ENCODE data around the gene VPS35L.

The VPS35L gene

DNA sequence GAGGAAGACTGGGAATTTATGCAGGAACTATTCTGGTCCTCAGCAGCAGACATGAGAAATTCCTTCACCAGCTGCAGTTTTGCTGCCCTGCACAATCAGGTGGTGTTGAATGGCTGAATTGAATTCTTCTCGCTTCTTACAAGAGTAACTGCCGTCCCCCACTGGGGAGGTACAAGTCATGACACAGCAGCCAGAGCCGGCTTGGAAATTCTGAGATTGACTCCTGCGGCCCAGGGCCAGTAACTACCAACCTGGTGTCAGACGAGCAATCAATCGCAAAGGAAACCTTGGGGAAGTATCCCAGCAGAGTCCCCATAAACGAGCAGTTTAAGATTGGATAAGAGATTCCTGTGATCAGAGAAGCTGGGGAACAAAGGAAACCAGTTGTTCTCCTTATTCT lies 131.8 kb downstream of the VPS35L start:
- in situ Hi-C loops (cut with MboI; ENCODE audit: low sequenced_read_pairs): no loop called here

DNA sequence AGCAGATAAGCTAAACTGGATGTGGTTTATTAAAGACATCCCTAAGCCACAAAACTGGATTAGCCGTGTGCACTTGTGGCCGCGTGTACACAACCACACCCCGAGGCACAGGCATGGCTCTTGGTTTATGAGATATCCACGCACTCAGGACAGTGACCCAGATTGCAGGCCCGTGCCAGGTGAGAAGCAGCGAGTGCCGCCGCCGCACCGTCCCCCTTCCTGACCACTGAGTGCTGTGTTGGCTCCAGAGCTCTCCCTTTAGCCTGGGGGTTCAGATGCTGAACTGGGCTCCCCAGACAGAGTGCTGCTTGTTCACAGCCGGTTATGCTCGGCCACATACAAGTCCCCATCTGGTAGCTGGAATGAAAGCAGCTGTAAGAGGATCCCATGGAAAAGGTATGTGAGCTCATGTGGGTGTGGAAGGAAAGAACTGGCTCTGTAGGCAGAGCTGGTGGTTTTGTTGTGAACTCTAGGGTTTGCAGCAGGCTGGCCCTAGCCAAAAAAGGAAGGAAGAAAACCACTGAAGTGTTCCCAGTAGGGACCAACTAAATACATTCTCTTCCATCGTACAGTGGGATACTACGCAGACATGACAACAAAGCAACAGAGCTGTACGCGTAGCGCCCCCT lies 133.0 kb downstream of the VPS35L start:
- in situ Hi-C loops (cut with MboI; ENCODE audit: low sequenced_read_pairs): no loop called here

DNA sequence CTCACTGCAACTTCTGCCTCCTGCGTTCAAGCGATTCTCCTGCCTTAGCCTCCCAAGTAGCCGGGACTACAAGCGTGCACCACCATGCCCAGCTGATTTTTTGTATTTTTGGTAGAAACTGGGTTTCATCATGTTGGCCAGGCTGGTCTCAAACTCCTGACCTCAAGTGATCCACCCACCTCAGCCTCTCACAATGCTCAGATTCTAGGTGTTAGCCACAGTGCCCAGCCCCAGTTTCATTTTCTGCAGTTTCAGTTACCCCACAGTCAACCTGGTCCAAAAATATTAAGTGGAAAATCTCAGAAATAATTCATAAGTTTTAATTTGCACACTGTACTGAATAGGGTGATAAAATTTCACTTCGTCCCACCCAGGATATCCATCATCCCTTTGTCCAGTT lies 133.8 kb downstream of the VPS35L start:
- in situ Hi-C loops (cut with MboI; ENCODE audit: low sequenced_read_pairs): no loop called here

DNA sequence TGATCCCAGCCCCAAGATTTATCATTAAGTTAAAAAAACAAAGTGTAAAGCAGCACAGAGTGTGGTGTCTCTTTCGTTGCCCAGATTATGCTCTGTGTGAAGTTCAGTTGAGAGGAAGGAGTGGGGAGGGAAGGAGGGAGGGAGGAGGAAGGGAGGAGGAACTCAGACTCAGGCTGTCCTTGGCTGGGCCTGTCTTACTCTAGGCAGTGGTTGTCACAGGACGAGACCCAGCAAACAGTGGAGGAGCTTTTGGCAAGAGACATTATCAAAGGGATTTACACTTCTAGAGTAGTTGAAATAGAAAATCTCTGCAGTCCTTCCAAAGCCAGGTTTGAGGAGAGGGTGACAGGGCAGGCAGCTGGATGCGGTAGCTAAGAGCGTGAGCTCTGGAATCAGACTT lies 134.7 kb downstream of the VPS35L start:
- in situ Hi-C loops (cut with MboI; ENCODE audit: low sequenced_read_pairs): no loop called here

DNA sequence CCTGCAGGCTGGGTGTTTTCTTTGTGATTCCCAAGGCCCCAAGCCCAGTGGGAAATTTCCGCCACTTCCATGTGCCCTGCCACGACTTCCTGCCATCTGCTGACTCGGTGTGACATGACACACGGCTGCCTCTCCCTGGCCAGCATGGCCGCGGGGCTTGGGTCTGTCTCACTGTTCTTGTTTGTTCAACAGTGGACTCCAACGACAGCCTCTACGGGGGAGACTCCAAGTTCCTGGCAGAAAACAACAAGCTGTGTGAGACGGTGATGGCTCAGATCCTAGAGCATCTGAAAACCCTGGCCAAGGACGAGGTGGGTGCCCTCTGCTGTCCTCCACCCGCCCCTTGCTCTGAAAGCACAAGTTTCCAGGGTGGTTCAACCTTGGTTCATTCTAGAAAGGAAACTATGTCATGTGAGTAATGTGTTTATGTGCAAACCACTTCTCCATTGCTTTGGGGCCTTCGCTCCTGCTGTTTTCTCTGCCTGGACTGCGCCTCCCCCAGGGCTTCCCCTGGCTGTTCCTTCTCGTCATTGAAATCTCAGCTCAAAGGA lies 135.7 kb downstream of the VPS35L start:
- in situ Hi-C loops (cut with MboI; ENCODE audit: low sequenced_read_pairs): no loop called here

DNA sequence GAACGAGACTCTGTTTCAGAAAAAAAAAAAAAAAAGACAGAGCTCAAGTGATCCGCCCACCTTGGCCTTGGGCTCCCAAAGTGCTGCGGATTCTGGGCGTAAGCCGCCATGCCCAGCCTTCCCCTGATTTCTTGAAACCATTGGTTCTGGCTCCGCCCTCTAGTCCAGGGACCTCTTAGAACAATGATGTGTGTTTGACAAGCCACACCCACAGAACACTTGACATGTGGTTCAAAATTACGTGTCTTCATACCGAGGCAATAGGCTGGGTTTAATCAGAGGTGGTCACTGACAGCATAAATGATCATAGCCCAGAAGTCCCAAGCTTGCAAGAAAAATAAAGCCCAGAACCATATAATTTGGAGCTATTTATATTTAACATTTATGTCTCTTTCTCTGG lies 139.5 kb downstream of the VPS35L start:
- in situ Hi-C loops (cut with MboI; ENCODE audit: low sequenced_read_pairs): no loop called here

DNA sequence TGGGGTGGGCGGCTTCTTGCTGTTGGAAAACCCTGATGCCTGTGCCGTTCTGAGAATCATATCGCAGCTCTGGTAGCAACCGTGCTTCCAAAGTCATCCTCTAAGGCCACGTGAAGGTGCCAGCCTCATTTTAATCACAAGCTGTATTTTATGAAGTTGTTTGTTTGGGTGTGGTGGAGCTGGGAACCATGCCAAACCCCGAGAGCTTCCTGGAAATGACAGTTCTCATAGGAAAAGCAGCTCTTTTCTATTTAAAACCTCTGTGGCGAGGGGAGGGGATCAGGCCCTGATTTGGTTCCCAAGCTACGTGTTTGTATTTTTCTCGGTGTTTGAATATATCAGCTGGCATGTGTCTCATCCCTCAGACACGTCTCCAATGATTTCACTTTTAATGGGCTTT lies 140.8 kb downstream of the VPS35L start:
- in situ Hi-C loops (cut with MboI; ENCODE audit: low sequenced_read_pairs): no loop called here

DNA sequence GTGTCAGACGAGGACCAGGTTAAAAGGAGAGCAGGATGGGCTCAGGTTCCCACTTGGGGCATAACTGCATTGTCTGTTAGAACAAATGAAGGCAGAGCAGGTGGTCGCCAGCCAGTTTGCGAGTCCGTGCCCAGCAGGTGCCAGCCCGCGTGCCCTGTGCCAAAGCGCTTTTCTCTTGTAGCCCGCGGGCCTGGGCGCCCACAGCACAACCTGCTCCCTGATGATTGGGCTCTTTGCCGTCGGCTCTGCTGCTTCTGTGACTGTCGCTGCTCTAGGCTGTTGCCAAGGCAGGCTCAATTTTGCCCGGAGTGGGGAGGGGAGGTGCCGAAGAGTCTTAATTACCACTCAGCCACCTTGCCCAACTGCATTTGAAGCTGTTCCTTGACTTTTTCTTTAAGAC lies 141.5 kb downstream of the VPS35L start:
- in situ Hi-C loops (cut with MboI; ENCODE audit: low sequenced_read_pairs): no loop called here

DNA sequence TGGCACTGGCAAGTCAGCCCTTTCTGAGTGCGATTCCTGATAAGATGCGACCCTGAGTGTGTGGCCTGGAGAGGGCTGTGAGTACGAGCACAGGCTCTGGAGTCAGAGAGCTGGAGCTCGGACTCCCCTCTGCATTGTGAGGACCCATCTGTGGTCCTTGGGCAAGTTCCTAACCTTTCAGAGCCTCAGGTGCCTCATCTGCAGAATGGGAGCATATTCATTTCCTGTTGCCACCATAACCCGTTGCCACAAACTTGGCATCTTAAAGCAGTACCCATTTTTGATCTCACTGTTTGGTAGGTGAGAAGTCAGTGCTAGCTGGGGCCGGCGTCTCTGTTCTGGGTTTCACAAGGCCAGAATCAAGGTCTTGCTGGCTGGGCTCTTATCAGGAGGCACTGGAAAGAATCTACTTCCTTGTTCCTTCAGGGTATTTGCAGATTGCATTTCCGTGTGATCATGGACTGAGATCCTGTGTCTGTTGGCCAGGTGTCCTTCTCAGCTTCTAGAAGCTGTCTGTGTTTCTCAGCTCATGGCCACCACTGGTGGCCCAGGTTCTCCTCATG lies 142.3 kb downstream of the VPS35L start:
- in situ Hi-C loops (cut with MboI; ENCODE audit: low sequenced_read_pairs): no loop called here

DNA sequence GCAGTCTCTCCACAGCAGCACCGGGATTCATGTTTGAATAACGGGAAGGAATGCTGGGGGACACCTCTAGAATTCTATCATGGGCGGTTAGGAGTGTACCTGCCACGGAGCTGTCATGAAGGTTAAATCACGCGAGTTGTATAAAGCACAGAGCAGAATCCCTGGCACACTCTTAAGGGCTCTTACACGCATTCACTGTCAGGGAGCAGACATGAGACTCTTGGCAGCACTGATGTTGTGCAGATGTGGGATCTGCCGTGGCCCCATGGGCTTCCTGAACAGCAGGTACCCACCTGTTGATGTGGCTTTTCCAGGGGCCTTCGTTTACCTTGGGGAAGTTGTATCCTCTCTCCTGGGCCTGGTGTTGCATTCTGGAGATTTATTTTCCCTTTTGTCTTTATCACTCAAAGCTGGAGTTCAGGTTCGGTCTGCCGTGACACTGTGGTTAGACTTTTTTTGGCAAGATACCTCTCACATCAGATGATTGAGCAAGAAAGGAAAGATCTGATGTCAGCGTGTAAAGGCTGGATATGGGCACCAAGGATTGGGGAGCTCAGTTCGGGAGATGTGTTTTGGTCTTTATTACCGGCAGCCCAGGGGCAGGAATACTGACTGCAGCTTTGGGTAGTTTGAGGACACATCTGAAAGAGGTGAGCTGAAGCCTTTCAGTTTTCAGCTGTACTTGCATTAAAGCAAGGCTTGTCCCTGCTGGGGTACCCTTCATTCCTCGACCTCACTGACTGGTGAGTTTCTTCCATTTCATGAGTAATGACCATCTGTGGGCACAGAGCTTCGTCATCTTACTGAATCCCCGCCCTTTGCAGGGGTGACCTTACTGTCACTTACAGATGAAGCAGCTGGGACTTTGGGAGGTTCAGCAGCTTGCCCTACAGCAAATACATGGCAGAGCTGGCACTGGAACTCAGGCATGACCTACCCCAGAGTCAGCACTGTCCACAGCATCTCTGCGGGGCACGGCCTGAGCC lies 143.3 kb downstream of the VPS35L start:
- in situ Hi-C loops (cut with MboI; ENCODE audit: low sequenced_read_pairs): no loop called here

DNA sequence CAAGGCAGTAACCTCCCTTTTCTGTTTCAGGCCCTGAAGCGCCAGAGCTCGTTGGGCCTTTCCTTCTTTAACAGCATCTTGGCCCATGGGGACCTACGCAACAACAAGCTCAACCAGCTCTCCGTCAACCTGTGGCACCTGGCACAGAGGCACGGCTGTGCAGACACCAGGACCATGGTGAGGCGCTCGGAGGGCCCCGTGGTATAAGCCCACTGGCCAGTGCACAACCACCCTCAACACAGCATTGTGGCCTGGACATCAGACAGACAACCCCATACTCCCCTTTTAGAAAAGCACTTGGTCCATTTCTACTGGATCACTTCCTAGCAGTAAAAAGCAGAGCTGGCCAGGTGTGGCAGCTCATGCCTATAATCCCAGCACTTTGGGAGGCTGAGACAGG lies 144.0 kb downstream of the VPS35L start:
- in situ Hi-C loops (cut with MboI; ENCODE audit: low sequenced_read_pairs): no loop called here

DNA sequence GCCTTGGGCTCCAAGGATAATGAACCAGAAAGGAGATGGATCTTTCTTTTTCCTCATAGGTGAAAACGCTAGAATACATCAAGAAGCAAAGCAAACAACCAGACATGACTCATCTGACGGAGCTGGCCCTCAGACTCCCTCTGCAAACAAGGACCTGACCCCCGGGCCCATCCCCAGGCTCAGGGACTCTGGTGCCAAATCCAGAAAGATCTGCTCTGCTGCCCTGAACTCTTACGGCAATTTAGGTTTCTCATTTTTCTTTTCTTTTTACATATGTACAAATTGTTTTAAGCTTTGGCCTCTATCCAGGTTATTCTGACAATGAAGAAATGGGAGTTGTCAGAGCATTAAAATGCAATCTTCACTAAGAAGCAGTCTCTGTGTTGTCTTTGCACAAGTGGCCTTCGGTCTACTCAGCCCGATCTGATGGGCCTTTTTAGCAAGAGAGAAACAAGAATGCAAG lies 144.8 kb downstream of the VPS35L start:
- in situ Hi-C loops (cut with MboI; ENCODE audit: low sequenced_read_pairs): no loop called here

DNA sequence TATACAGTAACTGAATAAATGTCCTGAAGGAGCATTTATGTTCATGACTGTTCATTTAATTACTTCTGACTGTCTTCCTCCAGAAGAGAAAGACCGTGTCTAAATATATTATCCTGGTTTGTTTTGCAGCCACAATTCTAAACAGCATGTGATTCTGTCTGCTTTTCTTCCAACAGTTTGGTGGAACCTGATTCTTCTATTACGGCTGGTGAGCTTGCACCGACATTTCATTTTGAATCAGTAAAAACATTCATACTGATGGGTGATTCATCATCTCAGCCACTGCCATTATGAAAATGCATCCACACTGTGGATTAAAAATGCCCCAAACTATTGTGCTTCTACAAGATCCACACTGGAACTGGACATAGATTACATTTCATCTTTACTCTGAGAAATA lies 145.6 kb downstream of the VPS35L start:
- in situ Hi-C loops (cut with MboI; ENCODE audit: low sequenced_read_pairs): no loop called here

DNA sequence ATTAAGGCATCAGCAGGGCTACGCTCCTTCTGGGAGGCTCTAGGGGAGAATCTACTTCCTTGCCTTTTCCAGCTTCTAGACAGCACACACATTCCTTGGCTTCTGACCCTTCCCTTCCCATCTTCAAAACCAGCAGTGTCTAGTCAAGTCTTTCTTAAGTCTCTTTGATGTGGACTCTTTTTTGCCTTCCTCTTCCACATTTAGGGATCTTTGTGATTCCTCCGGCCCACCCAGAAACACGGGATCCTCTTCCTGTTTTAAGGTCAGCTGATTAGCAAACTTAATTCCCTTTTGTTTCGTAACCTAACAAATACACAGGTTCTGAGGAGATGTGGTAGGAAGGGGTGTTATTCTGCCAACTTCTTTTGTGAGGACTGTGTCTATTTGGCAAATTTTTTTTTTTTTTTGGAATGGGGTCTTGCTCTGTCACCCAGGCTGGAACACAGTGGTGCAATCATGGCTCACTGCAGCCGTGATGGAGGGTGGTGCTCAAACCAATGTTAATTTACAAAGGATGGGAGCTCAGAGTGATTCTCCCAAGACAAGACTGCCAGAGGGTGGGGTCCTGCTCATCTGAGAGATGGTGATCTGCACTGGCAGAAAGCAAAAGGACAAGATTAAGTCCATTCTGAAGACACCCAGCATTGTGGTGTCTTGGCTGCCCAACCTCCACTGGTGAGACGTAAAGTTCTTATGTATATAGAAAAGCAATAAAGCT lies 147.8 kb downstream of the VPS35L start:
- in situ Hi-C loops (cut with MboI; ENCODE audit: low sequenced_read_pairs): no loop called here

DNA sequence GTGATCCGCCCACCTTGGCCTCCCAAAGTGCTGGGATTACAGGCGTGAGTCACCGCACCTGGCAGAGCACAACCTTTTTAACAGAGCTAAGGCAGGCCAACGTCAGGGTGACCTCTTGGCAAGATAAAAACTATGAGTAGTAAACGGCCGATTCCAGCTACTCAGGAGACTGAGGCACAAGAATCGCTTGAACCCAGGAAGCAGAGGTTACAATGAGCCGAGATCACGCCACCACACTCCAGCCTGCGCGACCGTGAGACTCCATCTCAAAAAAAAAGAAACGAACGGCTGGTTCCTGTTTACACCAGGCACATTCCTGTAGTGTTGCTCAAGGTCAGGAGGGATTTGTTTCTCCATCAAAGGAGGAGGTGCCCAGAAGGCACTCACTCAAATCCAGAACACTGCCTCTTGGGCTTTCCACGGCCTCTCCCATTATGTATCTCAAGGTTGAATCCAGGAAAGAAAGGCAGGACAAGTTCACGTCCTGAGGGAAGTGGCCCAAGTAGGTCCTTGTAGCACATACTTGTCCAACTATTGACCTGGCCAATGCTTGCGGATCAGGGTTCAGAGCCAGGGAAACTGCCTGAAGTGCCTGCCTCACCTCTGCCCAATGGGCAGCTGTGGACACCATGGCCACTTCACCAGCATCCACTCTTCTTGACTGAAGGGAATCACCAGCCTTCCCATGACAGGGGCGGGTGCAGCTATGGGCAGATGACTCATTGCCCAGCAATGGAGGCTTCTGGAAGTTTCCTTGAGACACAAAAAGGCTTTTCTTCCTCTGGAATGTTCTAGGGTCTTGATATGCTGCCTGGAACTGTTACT lies 149.0 kb downstream of the VPS35L start:
- in situ Hi-C loops (cut with MboI; ENCODE audit: low sequenced_read_pairs): no loop called here

DNA sequence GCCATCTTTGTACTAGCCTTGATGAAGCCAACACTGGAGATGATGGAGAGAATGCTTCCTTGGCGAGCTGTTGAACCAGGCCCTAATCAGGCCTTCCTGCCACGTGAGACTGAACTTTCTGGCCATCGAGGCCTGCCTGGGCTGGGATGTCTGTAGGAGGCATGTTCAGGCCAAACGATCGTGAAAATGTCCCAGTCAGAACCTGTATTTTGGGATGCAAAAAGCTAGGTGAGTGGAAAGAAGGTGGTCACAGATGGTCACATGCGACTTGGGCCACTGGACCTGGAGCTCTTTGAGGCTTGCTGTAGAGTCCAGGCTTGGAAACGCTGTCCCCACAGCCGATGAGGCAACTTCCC lies 149.6 kb downstream of the VPS35L start:
- in situ Hi-C loops (cut with MboI; ENCODE audit: low sequenced_read_pairs): no loop called here

DNA sequence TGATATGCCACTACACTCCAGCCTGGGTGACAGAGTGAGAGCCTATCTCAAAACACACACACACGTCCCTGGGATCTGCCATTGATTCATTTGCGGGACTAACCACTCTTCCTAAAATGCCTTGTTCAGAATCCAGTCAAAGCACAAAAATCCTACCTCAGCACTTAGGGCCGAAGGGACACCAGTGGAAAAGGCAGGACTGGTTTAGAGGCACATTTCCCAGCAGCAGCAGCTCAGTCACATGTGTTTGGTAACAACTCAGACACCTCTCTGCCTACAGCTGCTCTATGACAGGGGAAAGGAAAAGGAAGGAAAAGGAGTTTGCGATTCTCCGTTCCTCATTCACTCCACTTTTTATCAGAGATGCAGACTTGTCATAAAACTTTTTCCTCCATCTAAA lies 150.3 kb downstream of the VPS35L start:
- in situ Hi-C loops (cut with MboI; ENCODE audit: low sequenced_read_pairs): no loop called here

DNA sequence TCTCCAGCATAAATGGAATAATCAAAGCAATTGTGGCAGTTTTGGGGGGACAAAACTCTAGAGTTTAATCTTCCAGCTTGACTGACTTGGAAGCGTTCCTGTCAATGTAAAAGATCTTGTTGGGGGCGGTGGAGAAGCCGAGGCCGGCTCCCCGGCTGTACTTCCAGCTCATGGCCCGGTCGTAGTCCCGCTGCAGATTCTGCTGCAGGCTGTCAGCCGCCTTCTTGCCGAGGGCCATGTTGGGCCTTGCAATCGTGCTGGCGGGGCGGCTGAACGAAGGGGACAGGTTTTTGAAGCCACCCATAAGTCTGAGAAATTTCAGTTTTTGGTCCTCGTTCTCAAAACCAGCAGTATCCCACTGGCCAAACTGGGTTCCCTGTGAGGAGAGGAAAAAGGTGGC lies 151.3 kb downstream of the VPS35L start:
- in situ Hi-C loops (cut with MboI; ENCODE audit: low sequenced_read_pairs): no loop called here

DNA sequence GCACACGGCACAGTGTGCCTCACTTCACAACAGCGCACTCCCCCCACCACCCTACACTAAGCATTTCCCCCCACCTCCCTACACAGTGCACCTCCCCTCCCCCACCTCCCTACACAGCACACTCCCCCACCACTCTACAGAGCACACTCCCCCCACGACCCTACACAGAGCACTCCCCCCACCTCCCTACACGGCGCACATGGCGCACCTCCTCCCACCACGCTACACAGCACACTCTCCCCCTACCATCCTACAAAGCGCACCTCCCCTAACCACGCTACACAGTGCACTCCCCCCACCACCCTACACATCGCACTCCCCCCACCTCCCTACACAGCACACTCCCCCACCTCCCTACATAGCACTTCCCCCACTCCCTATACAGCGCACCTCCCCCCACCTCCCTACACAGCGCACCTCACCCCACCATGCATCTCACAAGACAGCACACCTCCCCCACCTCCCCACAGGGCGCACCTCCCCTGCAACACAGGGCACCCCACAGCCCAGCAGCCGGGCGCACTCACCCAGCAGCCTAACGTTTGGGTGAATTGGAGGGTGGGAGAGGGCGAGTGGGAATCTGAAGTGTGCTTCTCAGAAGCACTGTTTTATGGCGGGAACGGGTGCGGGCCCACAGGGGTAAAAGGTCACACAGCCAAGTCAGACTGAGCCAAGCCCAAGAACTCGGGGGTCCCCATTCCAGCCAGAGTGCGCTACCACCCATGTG lies 152.2 kb downstream of the VPS35L start:
- in situ Hi-C loops (cut with MboI; ENCODE audit: low sequenced_read_pairs): no loop called here

All from HL-60/S4 (cell line).